ENCODE data around the gene LMF2.

Gene LMF2

GRCh38 chr22:50471962-50472361, 35.5 kb downstream of the LMF2 start:
- no peak for DNase-seq (ENCODE audit: low spot score)
- TF ChIP-seq CTCF (IDR thresholded peaks at IDR 0.05; ENCODE audit: extremely low read depth, missing control alignments): no peak

- DNase-seq (ENCODE audit: low spot score): no peak
- TF ChIP-seq CTCF (IDR thresholded peaks at IDR 0.05; ENCODE audit: extremely low read depth, missing control alignments): no peak
These were observed 36.2 kb downstream of the LMF2 start for GRCh38 chr22:50471197-50471847.

GRCh38 chr22:50470491-50470890, 37.0 kb downstream of the LMF2 start:
- TF ChIP-seq CTCF (IDR thresholded peaks at IDR 0.05; ENCODE audit: extremely low read depth, missing control alignments): no peak
- DNase-seq (ENCODE audit: low spot score): no peak

GRCh38 chr22:50469377-50470305, 37.9 kb downstream of the LMF2 start:
- no peak for TF ChIP-seq CTCF (IDR thresholded peaks at IDR 0.05; ENCODE audit: extremely low read depth, missing control alignments)
- DNase-seq (ENCODE audit: low spot score): peak; percentile 93

GRCh38 chr22:50468626-50469025, 38.9 kb downstream of the LMF2 start:
- no peak for TF ChIP-seq CTCF (IDR thresholded peaks at IDR 0.05; ENCODE audit: extremely low read depth, missing control alignments)
- DNase-seq (ENCODE audit: low spot score): no peak

- no peak for TF ChIP-seq CTCF (IDR thresholded peaks at IDR 0.05; ENCODE audit: extremely low read depth, missing control alignments)
- no peak for DNase-seq (ENCODE audit: low spot score)
These were observed 39.6 kb downstream of the LMF2 start for GRCh38 chr22:50467773-50468440.

GRCh38 chr22:50467341-50467740, 40.2 kb downstream of the LMF2 start:
- TF ChIP-seq CTCF (IDR thresholded peaks at IDR 0.05; ENCODE audit: extremely low read depth, missing control alignments): no peak
- DNase-seq (ENCODE audit: low spot score): no peak
